SK-N-SH treated with all-trans-retinoic acid at 6 μM for 48 hours (cell line): ENCODE results near the gene C1QTNF5.

Experiments used
- ARNTL ChIP-seq: fragments of 450-650 bp; formaldehyde crosslinking; IDR thresholded peaks from 2 replicates; pipeline ENCODE4 v1.5.0; 2020; ENCODE audit warnings: low read depth, mild to moderate bottlenecking, moderate library complexity, borderline replicate concordance
- BACH2 ChIP-seq: fragments of 250-450 bp; sonication (Bioruptor Pico); IDR thresholded peaks from 2 replicates; pipeline ENCODE4 v1.9.0; 2021; ENCODE audit warnings: mild to moderate bottlenecking, borderline replicate concordance
- ISL1 ChIP-seq: fragments of 250-450 bp; sonication (Bioruptor Pico); IDR thresholded peaks from 2 replicates; pipeline ENCODE4 v2.1.2; 2022; ENCODE audit warnings: mild to moderate bottlenecking, moderate library complexity
- ZFP3 ChIP-seq: fragments of 250-450 bp; sonication (Bioruptor Pico); IDR thresholded peaks from 2 replicates; pipeline ENCODE4 v1.5.0; 2020; ENCODE audit warnings: mild to moderate bottlenecking, moderate library complexity
- ZFP30 ChIP-seq: fragments of 450-650 bp; formaldehyde crosslinking; IDR thresholded peaks from 2 replicates; pipeline ENCODE4 v1.5.0; 2022; ENCODE audit warnings: mild to moderate bottlenecking, moderate library complexity
- ZNF565 ChIP-seq: fragments of 450-650 bp; formaldehyde crosslinking; conservative IDR thresholded peaks from 2 replicates; pipeline ENCODE4 v1.5.0; 2020; ENCODE audit warnings: low read depth, mild to moderate bottlenecking, moderate library complexity
- TF ChIP-seq, protein P1 (sequence below): fragments of 250-450 bp; sonication (Bioruptor Pico); IDR thresholded peaks from 2 replicates; pipeline ENCODE4 v1.8.0; 2020; ENCODE audit warnings: mild to moderate bottlenecking, moderate library complexity, borderline replicate concordance
- TF ChIP-seq, protein P2 (sequence below): fragments of 250-450 bp; sonication (Bioruptor Pico); IDR thresholded peaks from 2 replicates; pipeline ENCODE4 v1.8.0; 2021; ENCODE audit warnings: low read depth, mild to moderate bottlenecking, moderate library complexity, borderline replicate concordance
- TF ChIP-seq, protein P3 (sequence below): fragments of 250-450 bp; sonication (Bioruptor Pico); IDR thresholded peaks from 2 replicates; pipeline ENCODE4 v1.5.1; 2021; ENCODE audit warnings: mild to moderate bottlenecking, moderate library complexity

DNA sequence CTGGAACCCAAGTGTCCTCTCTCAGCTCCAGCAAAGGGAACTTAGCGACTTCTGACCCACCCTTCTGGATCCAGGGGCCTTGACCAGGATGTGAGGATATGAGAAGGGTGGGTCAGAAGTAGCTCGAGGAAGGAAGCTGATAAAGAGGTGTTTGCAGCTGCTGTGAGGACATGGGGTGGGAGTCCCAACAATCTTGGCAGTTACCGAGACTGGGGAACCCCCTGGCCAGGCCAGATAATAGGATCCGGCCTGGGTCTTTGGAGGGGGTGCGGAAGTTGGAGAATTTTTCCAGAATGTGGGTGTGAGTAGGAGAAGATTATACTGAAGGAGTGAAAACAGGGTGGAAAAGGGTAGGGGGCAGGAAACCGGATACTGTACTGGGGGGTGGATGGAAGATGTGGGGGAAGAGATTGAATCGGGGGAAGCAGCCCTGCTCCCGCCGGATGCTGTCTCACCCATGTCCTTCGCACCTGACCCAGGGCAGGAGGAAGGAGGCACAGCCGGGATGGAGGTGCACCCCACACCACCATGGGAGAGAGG is 20.9 kb downstream of the C1QTNF5 start:
- TF ChIP-seq, protein P1, sequence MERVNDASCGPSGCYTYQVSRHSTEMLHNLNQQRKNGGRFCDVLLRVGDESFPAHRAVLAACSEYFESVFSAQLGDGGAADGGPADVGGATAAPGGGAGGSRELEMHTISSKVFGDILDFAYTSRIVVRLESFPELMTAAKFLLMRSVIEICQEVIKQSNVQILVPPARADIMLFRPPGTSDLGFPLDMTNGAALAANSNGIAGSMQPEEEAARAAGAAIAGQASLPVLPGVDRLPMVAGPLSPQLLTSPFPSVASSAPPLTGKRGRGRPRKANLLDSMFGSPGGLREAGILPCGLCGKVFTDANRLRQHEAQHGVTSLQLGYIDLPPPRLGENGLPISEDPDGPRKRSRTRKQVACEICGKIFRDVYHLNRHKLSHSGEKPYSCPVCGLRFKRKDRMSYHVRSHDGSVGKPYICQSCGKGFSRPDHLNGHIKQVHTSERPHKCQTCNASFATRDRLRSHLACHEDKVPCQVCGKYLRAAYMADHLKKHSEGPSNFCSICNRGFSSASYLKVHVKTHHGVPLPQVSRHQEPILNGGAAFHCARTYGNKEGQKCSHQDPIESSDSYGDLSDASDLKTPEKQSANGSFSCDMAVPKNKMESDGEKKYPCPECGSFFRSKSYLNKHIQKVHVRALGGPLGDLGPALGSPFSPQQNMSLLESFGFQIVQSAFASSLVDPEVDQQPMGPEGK (CRISPR knock-in tag) = no peak
- TF ChIP-seq BACH2 (CRISPR knock-in tag) (no peak), ZFP30 (CRISPR knock-in tag) (no peak), ARNTL (no peak), ZNF565 (CRISPR knock-in tag) (no peak), ISL1 (no peak), ZFP3 (CRISPR knock-in tag) (no peak)
- TF ChIP-seq, protein P2, sequence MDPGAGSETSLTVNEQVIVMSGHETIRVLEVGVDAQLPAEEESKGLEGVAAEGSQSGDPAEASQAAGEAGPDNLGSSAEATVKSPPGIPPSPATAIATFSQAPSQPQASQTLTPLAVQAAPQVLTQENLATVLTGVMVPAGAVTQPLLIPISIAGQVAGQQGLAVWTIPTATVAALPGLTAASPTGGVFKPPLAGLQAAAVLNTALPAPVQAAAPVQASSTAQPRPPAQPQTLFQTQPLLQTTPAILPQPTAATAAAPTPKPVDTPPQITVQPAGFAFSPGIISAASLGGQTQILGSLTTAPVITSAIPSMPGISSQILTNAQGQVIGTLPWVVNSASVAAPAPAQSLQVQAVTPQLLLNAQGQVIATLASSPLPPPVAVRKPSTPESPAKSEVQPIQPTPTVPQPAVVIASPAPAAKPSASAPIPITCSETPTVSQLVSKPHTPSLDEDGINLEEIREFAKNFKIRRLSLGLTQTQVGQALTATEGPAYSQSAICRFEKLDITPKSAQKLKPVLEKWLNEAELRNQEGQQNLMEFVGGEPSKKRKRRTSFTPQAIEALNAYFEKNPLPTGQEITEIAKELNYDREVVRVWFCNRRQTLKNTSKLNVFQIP = no peak
- TF ChIP-seq, protein P3, sequence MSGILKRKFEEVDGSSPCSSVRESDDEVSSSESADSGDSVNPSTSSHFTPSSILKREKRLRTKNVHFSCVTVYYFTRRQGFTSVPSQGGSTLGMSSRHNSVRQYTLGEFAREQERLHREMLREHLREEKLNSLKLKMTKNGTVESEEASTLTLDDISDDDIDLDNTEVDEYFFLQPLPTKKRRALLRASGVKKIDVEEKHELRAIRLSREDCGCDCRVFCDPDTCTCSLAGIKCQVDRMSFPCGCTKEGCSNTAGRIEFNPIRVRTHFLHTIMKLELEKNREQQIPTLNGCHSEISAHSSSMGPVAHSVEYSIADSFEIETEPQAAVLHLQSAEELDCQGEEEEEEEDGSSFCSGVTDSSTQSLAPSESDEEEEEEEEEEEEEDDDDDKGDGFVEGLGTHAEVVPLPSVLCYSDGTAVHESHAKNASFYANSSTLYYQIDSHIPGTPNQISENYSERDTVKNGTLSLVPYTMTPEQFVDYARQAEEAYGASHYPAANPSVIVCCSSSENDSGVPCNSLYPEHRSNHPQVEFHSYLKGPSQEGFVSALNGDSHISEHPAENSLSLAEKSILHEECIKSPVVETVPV (CRISPR knock-in tag) = no peak
